ENCODE measurements around the gene LRP1-AS.

Gene LRP1-AS

DNA sequence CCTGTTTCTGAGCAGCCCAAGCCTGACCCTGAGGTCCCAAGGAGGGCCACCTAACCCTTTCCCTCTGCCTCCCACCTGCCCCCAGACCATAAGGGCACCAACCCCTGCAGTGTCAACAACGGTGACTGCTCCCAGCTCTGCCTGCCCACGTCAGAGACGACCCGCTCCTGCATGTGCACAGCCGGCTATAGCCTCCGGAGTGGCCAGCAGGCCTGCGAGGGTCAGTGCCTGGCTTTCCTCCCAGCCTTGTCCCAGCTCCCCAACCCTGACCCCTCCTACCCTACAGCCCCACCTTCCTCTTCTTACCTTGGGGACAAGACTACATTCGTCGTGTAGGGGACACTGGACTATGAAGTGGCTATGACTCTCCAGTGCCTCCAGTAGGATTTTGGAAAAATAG, 33.7 kb upstream of the LRP1-AS start:
- no peaks in the 10 kb centered on the region for H3K9me3 ChIP-seq (ENCODE audit: control insufficient read depth in 1 of 2, low read length in 2 of 2)
- H3K27ac ChIP-seq (ENCODE audit: low read depth, low read length), result no peak overlapping the region
- peaks cover 50 to 86% of the 10 kb centered on the region in 2 donors for H3K36me3 ChIP-seq (ENCODE audit: control insufficient read depth in 1 of 2, insufficient read depth in 2 of 2, low read length in 2 of 2)
- H3K4me1 ChIP-seq (ENCODE audit: control insufficient read depth in 1 of 2, insufficient read depth in 2 of 2, low read length in 2 of 2), result no peaks in the 10 kb centered on the region
- H3K9ac ChIP-seq (ENCODE audit: low read depth in 1 of 2, low read length in 2 of 2), result no peak overlapping the region
- no peaks in the 10 kb centered on the region for H3K27me3 ChIP-seq (ENCODE audit: control insufficient read depth in 1 of 2, insufficient read depth in 2 of 2, low read length in 2 of 2)
- H3K4me3 ChIP-seq (ENCODE audit: low read depth in 1 of 2, low read length in 2 of 2), result no peak overlapping the region

DNA sequence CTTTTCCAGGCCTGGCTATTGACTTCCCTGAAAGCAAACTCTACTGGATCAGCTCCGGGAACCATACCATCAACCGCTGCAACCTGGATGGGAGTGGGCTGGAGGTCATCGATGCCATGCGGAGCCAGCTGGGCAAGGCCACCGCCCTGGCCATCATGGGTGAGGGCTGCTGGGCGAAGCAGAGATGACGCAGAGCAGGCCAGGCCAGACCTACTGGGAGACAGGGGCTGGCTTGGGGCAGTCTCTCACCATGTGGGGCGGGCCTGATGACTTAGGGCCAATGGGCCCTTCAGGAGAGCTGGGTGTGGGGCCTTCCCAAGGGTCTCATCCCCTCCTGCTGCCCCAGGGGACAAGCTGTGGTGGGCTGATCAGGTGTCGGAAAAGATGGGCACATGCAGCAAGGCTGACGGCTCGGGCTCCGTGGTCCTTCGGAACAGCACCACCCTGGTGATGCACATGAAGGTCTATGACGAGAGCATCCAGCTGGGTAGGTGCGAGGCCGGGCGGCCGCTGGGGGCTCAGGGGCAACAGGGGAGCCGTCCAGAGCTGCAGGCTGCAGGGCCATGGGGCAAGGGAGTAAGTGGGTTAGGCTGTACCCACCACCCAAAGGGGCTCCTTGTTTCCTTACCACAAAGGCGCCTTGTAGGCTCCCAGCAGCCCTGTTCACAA, 33.0 kb upstream of the LRP1-AS start:
- peaks cover 46 to 86% of the 10 kb centered on the region in 2 donors for H3K36me3 ChIP-seq (ENCODE audit: control insufficient read depth in 1 of 2, insufficient read depth in 2 of 2, low read length in 2 of 2)
- no peaks in the 10 kb centered on the region for H3K27me3 ChIP-seq (ENCODE audit: control insufficient read depth in 1 of 2, insufficient read depth in 2 of 2, low read length in 2 of 2)
- no peak overlapping the region for H3K9ac ChIP-seq (ENCODE audit: low read depth in 1 of 2, low read length in 2 of 2)
- no peaks in the 10 kb centered on the region for H3K4me1 ChIP-seq (ENCODE audit: control insufficient read depth in 1 of 2, insufficient read depth in 2 of 2, low read length in 2 of 2)
- no peak overlapping the region for H3K27ac ChIP-seq (ENCODE audit: low read depth, low read length)
- no peaks in the 10 kb centered on the region for H3K9me3 ChIP-seq (ENCODE audit: control insufficient read depth in 1 of 2, low read length in 2 of 2)
- no peak overlapping the region for H3K4me3 ChIP-seq (ENCODE audit: low read depth in 1 of 2, low read length in 2 of 2)

DNA sequence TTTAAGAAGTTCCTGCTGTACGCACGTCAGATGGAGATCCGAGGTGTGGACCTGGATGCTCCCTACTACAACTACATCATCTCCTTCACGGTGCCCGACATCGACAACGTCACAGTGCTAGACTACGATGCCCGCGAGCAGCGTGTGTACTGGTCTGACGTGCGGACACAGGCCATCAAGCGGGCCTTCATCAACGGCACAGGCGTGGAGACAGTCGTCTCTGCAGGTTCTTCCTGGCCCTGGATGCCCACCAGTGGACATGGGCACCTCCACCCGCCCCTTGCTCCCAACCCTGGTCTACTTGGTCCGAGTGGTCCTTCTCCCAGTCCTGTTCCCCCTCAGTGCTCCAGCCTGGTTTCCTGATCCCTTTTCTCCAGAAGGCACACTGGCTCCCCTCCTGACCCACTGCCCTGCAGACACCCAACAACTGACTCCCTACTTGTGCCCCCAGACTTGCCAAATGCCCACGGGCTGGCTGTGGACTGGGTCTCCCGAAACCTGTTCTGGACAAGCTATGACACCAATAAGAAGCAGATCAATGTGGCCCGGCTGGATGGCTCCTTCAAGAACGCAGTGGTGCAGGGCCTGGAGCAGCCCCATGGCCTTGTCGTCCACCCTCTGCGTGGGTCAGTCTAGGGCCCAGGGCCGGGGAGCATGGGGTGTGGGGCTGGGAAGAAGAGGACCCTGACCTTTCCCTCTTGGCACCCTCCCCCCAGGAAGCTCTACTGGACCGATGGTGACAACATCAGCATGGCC, 32.1 kb upstream of the LRP1-AS start:
- Histone ChIP-seq H3K4me1 (ENCODE audit: control insufficient read depth in 1 of 2, insufficient read depth in 2 of 2, low read length in 2 of 2) (no peaks in the 10 kb centered on the region), H3K27me3 (ENCODE audit: control insufficient read depth in 1 of 2, insufficient read depth in 2 of 2, low read length in 2 of 2) (no peaks in the 10 kb centered on the region), H3K4me3 (ENCODE audit: low read depth in 1 of 2, low read length in 2 of 2) (no peak overlapping the region), H3K9ac (ENCODE audit: low read depth in 1 of 2, low read length in 2 of 2) (no peak overlapping the region), H3K36me3 (ENCODE audit: control insufficient read depth in 1 of 2, insufficient read depth in 2 of 2, low read length in 2 of 2) (peaks cover 43 to 86% of the 10 kb centered on the region in 2 donors), H3K9me3 (ENCODE audit: control insufficient read depth in 1 of 2, low read length in 2 of 2) (no peaks in the 10 kb centered on the region), H3K27ac (ENCODE audit: low read depth, low read length) (no peak overlapping the region)

DNA sequence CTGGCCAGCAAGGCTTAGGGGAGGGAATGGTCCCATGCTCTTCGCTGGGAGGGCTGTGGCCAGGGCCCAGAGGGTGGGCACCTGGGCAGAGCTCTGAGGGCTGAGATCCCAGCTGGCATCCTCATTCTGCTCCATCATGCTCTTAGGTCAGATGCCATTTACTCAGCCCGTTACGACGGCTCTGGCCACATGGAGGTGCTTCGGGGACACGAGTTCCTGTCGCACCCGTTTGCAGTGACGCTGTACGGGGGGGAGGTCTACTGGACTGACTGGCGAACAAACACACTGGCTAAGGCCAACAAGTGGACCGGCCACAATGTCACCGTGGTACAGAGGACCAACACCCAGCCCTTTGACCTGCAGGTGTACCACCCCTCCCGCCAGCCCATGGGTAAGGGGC, 30.8 kb upstream of the LRP1-AS start:
- Histone ChIP-seq H3K4me3 (ENCODE audit: low read depth in 1 of 2, low read length in 2 of 2) (no peak overlapping the region), H3K9ac (ENCODE audit: low read depth in 1 of 2, low read length in 2 of 2) (no peak overlapping the region), H3K36me3 (ENCODE audit: control insufficient read depth in 1 of 2, insufficient read depth in 2 of 2, low read length in 2 of 2) (peaks cover 38 to 84% of the 10 kb centered on the region in 2 donors), H3K27ac (ENCODE audit: low read depth, low read length) (no peak overlapping the region), H3K27me3 (ENCODE audit: control insufficient read depth in 1 of 2, insufficient read depth in 2 of 2, low read length in 2 of 2) (no peaks in the 10 kb centered on the region), H3K9me3 (ENCODE audit: control insufficient read depth in 1 of 2, low read length in 2 of 2) (no peaks in the 10 kb centered on the region), H3K4me1 (ENCODE audit: control insufficient read depth in 1 of 2, insufficient read depth in 2 of 2, low read length in 2 of 2) (no peaks in the 10 kb centered on the region)

DNA sequence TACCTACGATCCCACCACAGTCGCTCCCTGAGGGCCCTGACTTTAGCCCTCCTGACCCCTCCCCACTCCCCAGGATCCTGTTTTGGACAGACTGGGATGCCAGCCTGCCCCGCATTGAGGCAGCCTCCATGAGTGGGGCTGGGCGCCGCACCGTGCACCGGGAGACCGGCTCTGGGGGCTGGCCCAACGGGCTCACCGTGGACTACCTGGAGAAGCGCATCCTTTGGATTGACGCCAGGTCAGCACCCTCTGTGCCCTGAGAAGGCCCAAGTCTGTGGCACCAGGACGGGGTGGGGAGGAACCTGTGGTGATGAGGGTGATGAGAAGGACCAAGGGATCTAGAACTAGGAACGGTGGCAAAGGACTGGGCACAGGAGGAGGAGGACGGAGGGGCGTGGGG, 29.9 kb upstream of the LRP1-AS start:
- H3K27me3 ChIP-seq (ENCODE audit: control insufficient read depth in 1 of 2, insufficient read depth in 2 of 2, low read length in 2 of 2), result no peaks in the 10 kb centered on the region
- no peak overlapping the region for H3K27ac ChIP-seq (ENCODE audit: low read depth, low read length)
- no peaks in the 10 kb centered on the region for H3K9me3 ChIP-seq (ENCODE audit: control insufficient read depth in 1 of 2, low read length in 2 of 2)
- H3K9ac ChIP-seq (ENCODE audit: low read depth in 1 of 2, low read length in 2 of 2), result no peak overlapping the region
- peaks cover 45 to 91% of the 10 kb centered on the region in 2 donors for H3K36me3 ChIP-seq (ENCODE audit: control insufficient read depth in 1 of 2, insufficient read depth in 2 of 2, low read length in 2 of 2)
- H3K4me3 ChIP-seq (ENCODE audit: low read depth in 1 of 2, low read length in 2 of 2), result no peak overlapping the region
- no peaks in the 10 kb centered on the region for H3K4me1 ChIP-seq (ENCODE audit: control insufficient read depth in 1 of 2, insufficient read depth in 2 of 2, low read length in 2 of 2)

DNA sequence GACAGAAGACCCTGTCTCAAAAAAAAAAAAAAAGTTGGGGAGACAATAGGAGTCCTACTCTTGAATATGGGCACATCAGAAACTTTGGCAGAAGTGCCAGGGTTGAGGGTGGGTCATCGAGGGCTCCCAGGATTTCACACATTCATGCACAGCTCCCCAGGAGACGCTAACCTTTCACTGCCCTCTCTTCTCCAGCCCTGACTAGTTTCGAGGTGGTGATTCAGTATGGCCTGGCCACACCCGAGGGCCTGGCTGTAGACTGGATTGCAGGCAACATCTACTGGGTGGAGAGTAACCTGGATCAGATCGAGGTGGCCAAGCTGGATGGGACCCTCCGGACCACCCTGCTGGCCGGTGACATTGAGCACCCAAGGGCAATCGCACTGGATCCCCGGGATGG, 29.4 kb upstream of the LRP1-AS start:
- no peak overlapping the region for H3K9ac ChIP-seq (ENCODE audit: low read depth in 1 of 2, low read length in 2 of 2)
- no peaks in the 10 kb centered on the region for H3K4me1 ChIP-seq (ENCODE audit: control insufficient read depth in 1 of 2, insufficient read depth in 2 of 2, low read length in 2 of 2)
- no peak overlapping the region for H3K27ac ChIP-seq (ENCODE audit: low read depth, low read length)
- no peaks in the 10 kb centered on the region for H3K27me3 ChIP-seq (ENCODE audit: control insufficient read depth in 1 of 2, insufficient read depth in 2 of 2, low read length in 2 of 2)
- no peaks in the 10 kb centered on the region for H3K9me3 ChIP-seq (ENCODE audit: control insufficient read depth in 1 of 2, low read length in 2 of 2)
- peaks cover 45 to 91% of the 10 kb centered on the region in 2 donors for H3K36me3 ChIP-seq (ENCODE audit: control insufficient read depth in 1 of 2, insufficient read depth in 2 of 2, low read length in 2 of 2)
- H3K4me3 ChIP-seq (ENCODE audit: low read depth in 1 of 2, low read length in 2 of 2), result no peak overlapping the region

DNA sequence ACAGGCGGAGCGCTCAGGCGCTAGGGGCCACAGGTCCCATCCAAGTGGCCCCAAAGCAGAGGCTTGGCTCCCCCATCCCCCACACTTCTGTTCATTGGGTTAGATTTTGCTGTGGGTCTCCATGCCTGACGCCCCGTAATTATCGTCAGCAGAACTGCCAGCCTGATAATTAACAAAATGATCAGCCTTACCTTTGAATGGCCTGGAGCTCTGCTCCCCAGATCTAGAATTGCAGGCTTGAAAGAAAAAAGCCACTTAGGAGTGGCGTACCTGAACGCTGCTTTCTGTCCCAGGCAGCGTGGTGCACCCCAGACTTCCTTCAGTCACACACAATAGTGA, 28.7 kb upstream of the LRP1-AS start:
- H3K27me3 ChIP-seq (ENCODE audit: control insufficient read depth in 1 of 2, insufficient read depth in 2 of 2, low read length in 2 of 2), result no peaks in the 10 kb centered on the region
- H3K9ac ChIP-seq (ENCODE audit: low read depth in 1 of 2, low read length in 2 of 2), result no peak overlapping the region
- H3K36me3 ChIP-seq (ENCODE audit: control insufficient read depth in 1 of 2, insufficient read depth in 2 of 2, low read length in 2 of 2), result peaks cover 45 to 84% of the 10 kb centered on the region in 2 donors
- H3K4me3 ChIP-seq (ENCODE audit: low read depth in 1 of 2, low read length in 2 of 2), result no peak overlapping the region
- no peaks in the 10 kb centered on the region for H3K4me1 ChIP-seq (ENCODE audit: control insufficient read depth in 1 of 2, insufficient read depth in 2 of 2, low read length in 2 of 2)
- no peak overlapping the region for H3K27ac ChIP-seq (ENCODE audit: low read depth, low read length)
- no peaks in the 10 kb centered on the region for H3K9me3 ChIP-seq (ENCODE audit: control insufficient read depth in 1 of 2, low read length in 2 of 2)

DNA sequence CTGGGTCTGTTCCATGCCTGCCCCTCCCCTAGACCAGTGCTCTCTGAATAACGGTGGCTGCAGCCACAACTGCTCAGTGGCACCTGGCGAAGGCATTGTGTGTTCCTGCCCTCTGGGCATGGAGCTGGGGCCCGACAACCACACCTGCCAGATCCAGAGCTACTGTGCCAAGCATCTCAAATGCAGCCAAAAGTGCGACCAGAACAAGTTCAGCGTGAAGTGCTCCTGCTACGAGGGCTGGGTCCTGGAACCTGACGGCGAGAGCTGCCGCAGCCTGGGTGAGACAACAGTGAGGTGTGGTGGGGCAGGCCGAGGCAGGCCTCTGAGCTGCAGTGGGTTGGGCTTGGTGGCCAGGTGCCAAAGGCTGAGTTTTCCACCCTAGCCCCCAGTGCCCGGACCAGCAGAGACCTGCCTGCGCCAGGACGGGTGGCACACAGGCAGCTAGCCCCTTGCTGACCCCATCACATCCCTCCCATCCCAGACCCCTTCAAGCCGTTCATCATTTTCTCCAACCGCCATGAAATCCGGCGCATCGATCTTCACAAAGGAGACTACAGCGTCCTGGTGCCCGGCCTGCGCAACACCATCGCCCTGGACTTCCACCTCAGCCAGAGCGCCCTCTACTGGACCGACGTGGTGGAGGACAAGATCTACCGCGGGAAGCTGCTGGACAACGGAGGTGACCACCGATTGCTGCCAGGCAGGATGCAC, 28.2 kb upstream of the LRP1-AS start:
- no peaks in the 10 kb centered on the region for H3K4me1 ChIP-seq (ENCODE audit: control insufficient read depth in 1 of 2, insufficient read depth in 2 of 2, low read length in 2 of 2)
- no peak overlapping the region for H3K9ac ChIP-seq (ENCODE audit: low read depth in 1 of 2, low read length in 2 of 2)
- H3K36me3 ChIP-seq (ENCODE audit: control insufficient read depth in 1 of 2, insufficient read depth in 2 of 2, low read length in 2 of 2), result peaks cover 44 to 78% of the 10 kb centered on the region in 2 donors

DNA sequence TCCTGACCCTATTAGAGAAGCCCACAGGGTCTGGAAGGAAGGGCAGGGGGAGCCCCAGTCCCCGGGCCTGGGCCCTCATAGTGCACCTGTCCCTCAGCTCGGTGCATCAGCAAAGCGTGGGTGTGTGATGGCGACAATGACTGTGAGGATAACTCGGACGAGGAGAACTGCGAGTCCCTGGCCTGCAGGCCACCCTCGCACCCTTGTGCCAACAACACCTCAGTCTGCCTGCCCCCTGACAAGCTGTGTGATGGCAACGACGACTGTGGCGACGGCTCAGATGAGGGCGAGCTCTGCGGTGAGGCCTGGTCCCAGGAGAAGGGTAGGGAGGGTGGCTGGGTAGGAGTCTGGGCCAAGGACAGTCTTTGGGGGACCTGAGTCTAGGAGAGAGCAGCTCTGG, 26.3 kb upstream of the LRP1-AS start:
- Histone ChIP-seq H3K27me3 (ENCODE audit: control insufficient read depth in 1 of 2, insufficient read depth in 2 of 2, low read length in 2 of 2) (no peaks in the 10 kb centered on the region), H3K36me3 (ENCODE audit: control insufficient read depth in 1 of 2, insufficient read depth in 2 of 2, low read length in 2 of 2) (peaks cover 35 to 78% of the 10 kb centered on the region in 2 donors), H3K4me1 (ENCODE audit: control insufficient read depth in 1 of 2, insufficient read depth in 2 of 2, low read length in 2 of 2) (no peaks in the 10 kb centered on the region), H3K9ac (ENCODE audit: low read depth in 1 of 2, low read length in 2 of 2) (no peak overlapping the region), H3K27ac (ENCODE audit: low read depth, low read length) (no peak overlapping the region), H3K9me3 (ENCODE audit: control insufficient read depth in 1 of 2, low read length in 2 of 2) (no peaks in the 10 kb centered on the region), H3K4me3 (ENCODE audit: low read depth in 1 of 2, low read length in 2 of 2) (no peak overlapping the region)

More for the DNA sequence above, 28.2 kb upstream of the LRP1-AS start:
- no peak overlapping the region for H3K4me3 ChIP-seq (ENCODE audit: low read depth in 1 of 2, low read length in 2 of 2)
- no peaks in the 10 kb centered on the region for H3K27me3 ChIP-seq (ENCODE audit: control insufficient read depth in 1 of 2, insufficient read depth in 2 of 2, low read length in 2 of 2)
- no peak overlapping the region for H3K27ac ChIP-seq (ENCODE audit: low read depth, low read length)
- H3K9me3 ChIP-seq (ENCODE audit: control insufficient read depth in 1 of 2, low read length in 2 of 2), result no peaks in the 10 kb centered on the region

DNA sequence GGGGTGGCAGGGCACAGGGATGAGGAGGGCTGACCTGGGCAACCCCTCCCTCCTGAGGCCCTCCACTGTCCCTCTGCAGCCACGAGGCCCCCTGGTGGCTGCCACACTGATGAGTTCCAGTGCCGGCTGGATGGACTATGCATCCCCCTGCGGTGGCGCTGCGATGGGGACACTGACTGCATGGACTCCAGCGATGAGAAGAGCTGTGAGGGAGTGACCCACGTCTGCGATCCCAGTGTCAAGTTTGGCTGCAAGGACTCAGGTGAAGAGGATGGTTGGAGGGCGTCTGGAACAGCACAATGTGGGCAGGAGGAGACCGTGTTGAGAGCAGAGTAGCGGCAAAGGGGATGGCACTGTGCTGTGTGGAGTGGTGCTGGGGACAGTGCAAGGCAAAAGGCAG, 25.7 kb upstream of the LRP1-AS start:
- H3K4me3 ChIP-seq (ENCODE audit: low read depth in 1 of 2, low read length in 2 of 2), result no peak overlapping the region
- H3K27ac ChIP-seq (ENCODE audit: low read depth, low read length), result no peak overlapping the region
- H3K9me3 ChIP-seq (ENCODE audit: control insufficient read depth in 1 of 2, low read length in 2 of 2), result no peaks in the 10 kb centered on the region
- no peaks in the 10 kb centered on the region for H3K27me3 ChIP-seq (ENCODE audit: control insufficient read depth in 1 of 2, insufficient read depth in 2 of 2, low read length in 2 of 2)
- peaks cover 37 to 78% of the 10 kb centered on the region in 2 donors for H3K36me3 ChIP-seq (ENCODE audit: control insufficient read depth in 1 of 2, insufficient read depth in 2 of 2, low read length in 2 of 2)
- no peak overlapping the region for H3K9ac ChIP-seq (ENCODE audit: low read depth in 1 of 2, low read length in 2 of 2)
- H3K4me1 ChIP-seq (ENCODE audit: control insufficient read depth in 1 of 2, insufficient read depth in 2 of 2, low read length in 2 of 2), result no peaks in the 10 kb centered on the region

All from duodenal mucosa (tissue), 2 donors.